Heart left ventricle (tissue), 13 donors: Measurements from ENCODE around the gene EMD.

Source experiments
- CTCF ChIP-seq, 12 donors: fragments of 200-600 bp; sonication (generic) in 4 of 12; IDR thresholded peaks; one replicate each; pipeline versions ENCODE4 v1.5.0 to v1.8.0; 2018 to 2022; ENCODE audit warnings: antibody characterized with exemption in 12 of 12, mild to moderate bottlenecking in 5 of 12
- POLR2A ChIP-seq, 2 donors: fragments of 450-650 bp; IDR thresholded peaks; one replicate each; pipeline ENCODE4 v1.6.1; 2017; ENCODE audit warnings: antibody characterized with exemption in 2 of 2, mild to moderate bottlenecking in 2 of 2, moderate library complexity in 2 of 2
- donor health status: ischemic (EF 13 %, LVEDD 7.1; RV severe dilation, severe dysfunction).
- donor health status: DM: no; HTN: yes; CAD: no.
- donor health status: DM: no; HTN: no; CAD: no.
- donor health status: ischemic (EF 25% LVEDD 6.9; RV normal size, moderate dysfunction).
- donor health status: ischemic (EF 25% LVEDD 5.7; RV mildly dilated, moderate dysfunction).
- donor health status: ischemic (EF 35%, LVEDD 5.7; RV mildly dilated, moderate dysfunction).
- donor health status: nonischemic (EF 11% LVEDD 7.7; RV severe dilation, severe dysfunction).
- donor health status: DM: yes; HTN: yes; CAD: no.
- donor health status: PGD.
- donor health status: ischemic (EF 29% LVEDD 5.4; RV normal size, mild dysfunction).
- donor health status: nonischemic (EF 23%, LVEDD 6.1; RV moderate dilation, normal function).

- TF ChIP-seq CTCF (IDR thresholded peaks at IDR 0.05): no peak
- TF ChIP-seq POLR2A (IDR thresholded peaks at IDR 0.05): no peak
These were observed 11.4 kb upstream of the EMD start for GRCh38 chrX:154367474-154368308.
